WTC11 (cell line): ENCODE results near the gene DYDC1. TPM values are rescaled to one million over a fixed set of nuclear protein-coding genes. Genes with fewer than 3 reads are reported as not detected.

Experiments
- ATAC-seq: fragments of 200-7000 bp; cut with Tn5 transposase; 2 replicates; pipeline ENCODE4 v1.10.0; 2021; ENCODE audit warnings: mild to moderate bottlenecking, moderate library complexity
- CTCF ChIA-PET: fragments of 300-600 bp; sonication (Branson Sonifier 250); formaldehyde crosslinking; loops from one replicate; lab custom pipeline; 2021; ENCODE audit warnings: antibody characterized with exemption; lab: Charles Lee
- POLR2A ChIA-PET: fragments of 350-600 bp; sonication (Branson Sonifier 250); formaldehyde crosslinking; loops from one replicate; lab custom pipeline; 2021; ENCODE audit warnings: antibody characterized with exemption; lab: Charles Lee
- DNase-seq: peaks from one replicate; pipeline ENCODE4 v3.0.0; 2021; ENCODE audit warnings: low spot score
- H3K27ac Mint-ChIP-seq: 2 replicates; pipeline ENCODE4 v1.8.0; 2021; ENCODE audit warnings: mixed read lengths
- H3K27me3 Mint-ChIP-seq: 2 replicates; pipeline ENCODE4 v1.8.0; 2021; ENCODE audit warnings: low read depth, mild to moderate bottlenecking, moderate library complexity, mixed read lengths
- H3K36me3 Mint-ChIP-seq: 2 replicates; pipeline ENCODE4 v1.8.0; 2021; ENCODE audit warnings: mixed read lengths
- H3K4me1 Mint-ChIP-seq: 2 replicates; pipeline ENCODE4 v1.8.0; 2022; ENCODE audit warnings: mixed read lengths
- H3K4me3 Mint-ChIP-seq: 2 replicates; pipeline ENCODE4 v1.8.0; 2021; ENCODE audit warnings: mild to moderate bottlenecking, moderate library complexity, mixed read lengths
- H3K9me3 Mint-ChIP-seq: 2 replicates; pipeline ENCODE4 v1.8.0; 2021; ENCODE audit warnings: mixed read lengths
- ATF2 ChIP-seq: sonication (generic); formaldehyde crosslinking; IDR thresholded peaks from 2 replicates; pipeline ENCODE4 v1.8.1; 2022; ENCODE audit warnings: low read depth, missing genetic modification reagents, borderline replicate concordance
- ATF6 ChIP-seq: sonication (generic); formaldehyde crosslinking; IDR thresholded peaks from 2 replicates; pipeline ENCODE4 v1.8.1; 2023; ENCODE audit warnings: mild to moderate bottlenecking, missing genetic modification reagents
- E2F1 ChIP-seq: sonication (generic); formaldehyde crosslinking; IDR thresholded peaks from 2 replicates; pipeline ENCODE4 v1.8.0; 2022; ENCODE audit warnings: mild to moderate bottlenecking, missing genetic modification reagents
- E2F5 ChIP-seq: sonication (generic); formaldehyde crosslinking; IDR thresholded peaks from 2 replicates; pipeline ENCODE4 v1.8.1; 2022; ENCODE audit warnings: mild to moderate bottlenecking, moderate library complexity, missing genetic modification reagents
- ELF4 ChIP-seq: sonication (generic); formaldehyde crosslinking; IDR thresholded peaks from 2 replicates; pipeline ENCODE4 v1.8.1; 2022; ENCODE audit warnings: low read depth, mild to moderate bottlenecking, moderate library complexity, missing genetic modification reagents
- EMX1 ChIP-seq: fragments of 250-450 bp; sonication (Bioruptor Pico); IDR thresholded peaks from 2 replicates; pipeline ENCODE4 v1.8.0; 2021; ENCODE audit warnings: mild to moderate bottlenecking
- JAZF1 ChIP-seq: fragments of 250-450 bp; sonication (Bioruptor Pico); IDR thresholded peaks from 2 replicates; pipeline ENCODE4 v1.9.0; 2021; ENCODE audit warnings: moderate library complexity, mild to moderate bottlenecking, inconsistent platforms
- JUN ChIP-seq: sonication (generic); formaldehyde crosslinking; IDR thresholded peaks from 2 replicates; pipeline ENCODE4 v1.8.0; 2023; ENCODE audit warnings: mild to moderate bottlenecking, missing genetic modification reagents
- KAT7 ChIP-seq: sonication (generic); formaldehyde crosslinking; IDR thresholded peaks from 2 replicates; pipeline ENCODE4 v1.8.1; 2023; ENCODE audit warnings: missing genetic modification reagents, mild to moderate bottlenecking, borderline replicate concordance
- NFATC4 ChIP-seq: fragments of 250-450 bp; sonication (Bioruptor Pico); IDR thresholded peaks from 2 replicates; pipeline ENCODE4 v1.9.0; 2021; ENCODE audit warnings: mild to moderate bottlenecking
- OVOL2 ChIP-seq: fragments of 250-450 bp; sonication (Bioruptor Pico); IDR thresholded peaks from 2 replicates; pipeline ENCODE4 v1.9.0; 2021; ENCODE audit warnings: mild to moderate bottlenecking, borderline replicate concordance
- PREB ChIP-seq: sonication (generic); formaldehyde crosslinking; IDR thresholded peaks from 2 replicates; pipeline ENCODE4 v1.8.1; 2022; ENCODE audit warnings: mild to moderate bottlenecking, missing genetic modification reagents, moderate library complexity, borderline replicate concordance
- PRRX2 ChIP-seq: fragments of 250-450 bp; sonication (Bioruptor Pico); IDR thresholded peaks from 2 replicates; pipeline ENCODE4 v1.8.0; 2021; ENCODE audit warnings: mild to moderate bottlenecking
- SMAD4 ChIP-seq: sonication (generic); formaldehyde crosslinking; IDR thresholded peaks from 2 replicates; pipeline ENCODE4 v1.8.0; 2022; ENCODE audit warnings: mild to moderate bottlenecking, missing genetic modification reagents
- ZMAT4 ChIP-seq: fragments of 250-450 bp; sonication (Bioruptor Pico); IDR thresholded peaks from 2 replicates; pipeline ENCODE4 v1.9.0; 2021; ENCODE audit warnings: mild to moderate bottlenecking
- ZNF121 ChIP-seq: sonication (generic); formaldehyde crosslinking; IDR thresholded peaks from 2 replicates; pipeline ENCODE4 v1.8.0; 2023; ENCODE audit warnings: missing genetic modification reagents
- ZNF219 ChIP-seq: sonication (generic); formaldehyde crosslinking; IDR thresholded peaks from 2 replicates; pipeline ENCODE4 v1.8.0; 2023; ENCODE audit warnings: missing genetic modification reagents, mild to moderate bottlenecking, borderline replicate concordance
- ZNF281 ChIP-seq: sonication (generic); formaldehyde crosslinking; IDR thresholded peaks from 2 replicates; pipeline ENCODE4 v1.8.0; 2023; ENCODE audit warnings: mild to moderate bottlenecking, missing genetic modification reagents
- ZNF396 ChIP-seq: fragments of 250-450 bp; sonication (Bioruptor Pico); IDR thresholded peaks from 2 replicates; pipeline ENCODE4 v1.8.0; 2021; ENCODE audit warnings: mild to moderate bottlenecking, moderate library complexity, borderline replicate concordance
- ZNF423 ChIP-seq: fragments of 250-450 bp; sonication (Bioruptor Pico); IDR thresholded peaks from 2 replicates; pipeline ENCODE4 v2.1.2; 2022; ENCODE audit warnings: mild to moderate bottlenecking, moderate library complexity
- ZNF532 ChIP-seq: fragments of 250-450 bp; sonication (Bioruptor Pico); IDR thresholded peaks from 2 replicates; pipeline ENCODE4 v1.9.0; 2021; ENCODE audit warnings: mild to moderate bottlenecking, borderline replicate concordance
- total RNA-seq: library from RNA; stranded (reverse); gene quantifications from 3 replicates; pipeline ENCODE4 v1.2.3, GENCODE V29; 2021

DYDC1 gene
- total RNA-seq, 1 experiment from 2014 or later: 0.52 TPM

GRCh38 chr10:80292607-80293239 lies 63.8 kb downstream of the DYDC1 start (continued):
- TF ChIP-seq EMX1: no peak
- no peak for TF ChIP-seq OVOL2 (CRISPR knock-in tag)
- TF ChIP-seq ATF6 (CRISPR knock-in tag): no peak
- no peak for TF ChIP-seq E2F5 (CRISPR knock-in tag)
- TF ChIP-seq ZNF396 (CRISPR knock-in tag): no peak
- no peak for TF ChIP-seq ZNF219 (CRISPR knock-in tag)
- TF ChIP-seq E2F1 (CRISPR knock-in tag): no peak

GRCh38 chr10:80290474-80291220 lies 65.9 kb downstream of the DYDC1 start:
- no peak for DNase-seq
- H3K4me1 Mint-ChIP-seq: peaks cover 9% of the 10 kb centered on the region
- ChIA-PET CTCF (no interaction called here), POLR2A (interaction anchor here (1.0 kb wide), 1 partner anchor 33 kb away, joined by 3 read pairs; no protein-coding TSS in a partner anchor)
- H3K27me3 Mint-ChIP-seq: peaks cover 8% of the 10 kb centered on the region
- no peak overlapping the region for H3K27ac Mint-ChIP-seq
- no peaks in the 10 kb centered on the region for H3K9me3 Mint-ChIP-seq
- H3K4me3 Mint-ChIP-seq: no peak overlapping the region
- ATAC-seq: no peak
- no peaks in the 10 kb centered on the region for H3K36me3 Mint-ChIP-seq
- TF ChIP-seq ZNF121 (CRISPR knock-in tag): no peak
- TF ChIP-seq JAZF1 (CRISPR knock-in tag): no peak
- no peak for TF ChIP-seq KAT7 (CRISPR knock-in tag)
- no peak for TF ChIP-seq ZNF532 (CRISPR knock-in tag)
- no peak for TF ChIP-seq ZNF281 (CRISPR knock-in tag)
- no peak for TF ChIP-seq JUN (CRISPR knock-in tag)
- no peak for TF ChIP-seq PRRX2 (CRISPR knock-in tag)
- TF ChIP-seq ZNF423: no peak
- TF ChIP-seq PREB (CRISPR knock-in tag): no peak
- TF ChIP-seq SMAD4 (CRISPR knock-in tag): no peak
- no peak for TF ChIP-seq NFATC4 (CRISPR knock-in tag)
- TF ChIP-seq ATF2 (CRISPR knock-in tag): no peak
- TF ChIP-seq ELF4 (CRISPR knock-in tag): no peak
- no peak for TF ChIP-seq ZMAT4
- TF ChIP-seq OVOL2 (CRISPR knock-in tag): no peak
